Erythroblast (primary cell): ENCODE measurements around the gene NYAP1.
A peak's percentile ranks its signal among the peaks of the same experiment; 100 is the strongest.
"Not testable (repeated sequence)": the region's sequence is repeated elsewhere in the genome, so short reads cannot be mapped to it uniquely, and the experiment has no call there.

ENCODE experiments used
- DNase-seq, 2 experiments: peaks; one replicate each; lab custom pipeline; 2025; lab: John Stamatoyannopoulos, UW
- GATA1 ChIP-seq: IDR thresholded peaks from 2 replicates; pipeline ENCODE4 v1.6.1; 2011; ENCODE audit warnings: low read depth, mild to moderate bottlenecking, control low read depth, low read length, moderate library complexity
- POLR2A ChIP-seq: IDR thresholded peaks from 2 replicates; pipeline ENCODE4 v1.6.1; 2011; ENCODE audit warnings: mild to moderate bottlenecking, low read length

The NYAP1 gene

GRCh38 chr7:100493476-100494264 lies 9.9 kb downstream of the NYAP1 start:
- peak; percentile 81 to 82 for DNase-seq
- no peak for TF ChIP-seq POLR2A
- TF ChIP-seq GATA1 = no peak

DNA sequence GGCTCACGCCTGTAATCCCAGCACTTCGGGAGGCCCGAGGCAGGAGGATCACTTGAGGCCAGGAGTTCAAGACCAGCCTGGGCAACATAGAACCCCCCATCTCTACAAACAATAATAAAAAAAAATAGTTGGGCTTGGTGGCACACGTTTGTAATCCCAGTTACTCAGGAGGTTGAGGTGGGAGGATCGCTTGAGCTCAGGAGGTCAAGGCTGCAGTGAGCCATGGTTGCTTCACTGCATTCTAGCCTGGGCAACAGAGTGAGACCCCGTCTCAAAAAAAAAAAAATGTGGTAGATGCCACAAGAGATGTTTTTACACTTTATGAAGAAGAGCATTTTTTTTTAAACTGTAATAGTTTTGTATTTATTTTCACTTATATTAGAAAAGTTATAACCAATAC lies 12.8 kb downstream of the NYAP1 start:
- DNase-seq = no peak
- TF ChIP-seq GATA1 = no peak
- TF ChIP-seq POLR2A = no peak

DNA sequence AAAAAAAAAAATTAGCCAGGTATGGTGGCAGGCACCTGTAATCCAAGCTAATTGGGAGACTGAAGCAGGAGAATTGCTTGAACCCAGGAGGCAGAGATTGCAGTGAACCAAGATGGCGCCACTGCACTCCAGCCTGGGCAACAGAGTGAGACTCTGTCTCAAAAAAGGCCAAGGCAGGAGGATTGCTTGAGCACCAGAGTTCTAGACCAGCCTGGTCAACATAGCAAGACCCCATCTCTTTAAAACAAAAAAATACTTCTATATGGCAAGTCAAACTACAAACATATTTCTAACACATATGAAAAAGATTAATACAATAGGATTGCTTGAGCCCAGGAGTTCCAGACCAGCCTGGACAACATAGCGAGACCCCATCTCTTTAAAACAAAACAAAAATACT lies 17.0 kb downstream of the NYAP1 start:
- not testable (repeated sequence) for DNase-seq

GRCh38 chr7:100504031-100504430 lies 20.3 kb downstream of the NYAP1 start:
- DNase-seq = not testable (repeated sequence)

DNA sequence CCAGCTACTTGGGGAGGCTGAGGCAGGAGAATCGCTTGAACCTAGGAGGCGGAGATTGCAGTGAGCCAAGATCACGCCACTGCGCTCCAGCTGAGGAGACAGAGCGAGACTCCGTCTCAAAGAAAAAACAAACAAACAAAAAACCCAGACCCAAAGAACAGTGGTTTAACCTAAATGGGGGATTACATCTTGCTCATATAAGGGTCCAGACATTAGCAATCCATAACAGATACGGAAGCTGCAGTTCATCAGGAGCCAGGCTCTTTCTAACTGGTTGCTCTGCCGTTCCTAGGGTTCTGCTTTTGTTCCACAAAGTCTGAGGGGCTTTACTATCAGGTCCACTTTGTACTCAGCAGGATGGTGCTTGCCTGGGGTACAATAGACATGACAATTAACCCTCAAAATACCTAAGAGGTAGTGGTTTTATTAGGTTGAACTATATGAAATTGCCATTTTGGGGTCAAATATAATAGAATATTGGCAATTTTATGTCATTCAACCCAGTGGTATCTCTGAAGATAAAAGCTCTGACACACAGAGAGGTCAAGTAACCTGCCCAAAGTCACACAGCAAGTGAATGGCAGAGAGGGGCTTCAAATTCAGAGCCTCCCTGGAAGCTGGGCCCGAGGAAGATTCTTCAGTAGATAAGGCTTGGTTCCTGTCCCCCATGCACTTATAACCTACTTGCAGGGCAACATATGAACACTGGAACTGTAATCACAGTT lies 21.3 kb downstream of the NYAP1 start:
- DNase-seq = no peak
- TF ChIP-seq POLR2A (no peak), GATA1 (no peak)

GRCh38 chr7:100506356-100506923 lies 22.7 kb downstream of the NYAP1 start:
- no peak for TF ChIP-seq GATA1
- DNase-seq = peak; percentile 63 to 78

- TF ChIP-seq POLR2A (no peak), GATA1 (no peak)
- DNase-seq = no peak
Measured at GRCh38 chr7:100509231-100509630, 25.5 kb downstream of the NYAP1 start.

DNA sequence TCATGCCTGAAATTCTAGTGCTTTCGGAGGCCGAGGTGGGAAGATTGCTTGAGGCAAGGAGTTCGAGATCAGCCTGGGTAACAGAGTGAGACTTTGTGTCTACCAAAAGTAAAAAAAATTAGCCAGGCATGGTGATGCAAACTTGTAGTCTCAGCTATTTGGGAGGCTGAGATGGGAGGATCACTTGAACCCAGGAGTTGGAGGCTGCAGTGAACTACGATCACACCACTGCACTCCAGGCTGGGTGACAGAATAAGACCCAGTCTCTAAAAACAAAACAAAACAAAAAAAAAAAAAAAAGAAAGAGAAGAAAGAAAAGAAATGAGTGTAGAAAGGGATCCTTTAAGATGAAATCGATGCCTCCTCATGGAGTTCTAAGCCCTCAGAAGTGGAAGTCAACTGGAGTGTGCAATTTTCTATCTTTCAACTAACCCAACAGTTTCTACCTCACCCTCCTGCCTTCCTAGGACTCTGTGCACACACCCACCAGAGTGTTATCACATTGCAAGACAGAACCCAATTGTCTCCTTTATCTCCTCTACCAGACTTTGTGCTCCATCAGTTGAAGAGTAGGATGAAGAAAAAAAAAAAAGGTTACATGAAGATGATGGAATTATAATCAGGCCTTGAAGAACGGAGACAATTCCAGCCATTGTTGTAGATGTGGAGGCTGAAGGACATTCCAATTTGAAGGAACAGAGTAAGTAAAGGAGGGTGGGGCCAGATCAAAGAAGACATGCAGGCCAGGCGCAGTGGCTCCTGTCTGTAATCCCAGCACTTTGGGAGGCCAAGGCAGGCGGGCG lies 26.9 kb downstream of the NYAP1 start:
- TF ChIP-seq POLR2A (no peak), GATA1 (peak; percentile 77)
- peak; percentile 78 to 93 for DNase-seq

DNA sequence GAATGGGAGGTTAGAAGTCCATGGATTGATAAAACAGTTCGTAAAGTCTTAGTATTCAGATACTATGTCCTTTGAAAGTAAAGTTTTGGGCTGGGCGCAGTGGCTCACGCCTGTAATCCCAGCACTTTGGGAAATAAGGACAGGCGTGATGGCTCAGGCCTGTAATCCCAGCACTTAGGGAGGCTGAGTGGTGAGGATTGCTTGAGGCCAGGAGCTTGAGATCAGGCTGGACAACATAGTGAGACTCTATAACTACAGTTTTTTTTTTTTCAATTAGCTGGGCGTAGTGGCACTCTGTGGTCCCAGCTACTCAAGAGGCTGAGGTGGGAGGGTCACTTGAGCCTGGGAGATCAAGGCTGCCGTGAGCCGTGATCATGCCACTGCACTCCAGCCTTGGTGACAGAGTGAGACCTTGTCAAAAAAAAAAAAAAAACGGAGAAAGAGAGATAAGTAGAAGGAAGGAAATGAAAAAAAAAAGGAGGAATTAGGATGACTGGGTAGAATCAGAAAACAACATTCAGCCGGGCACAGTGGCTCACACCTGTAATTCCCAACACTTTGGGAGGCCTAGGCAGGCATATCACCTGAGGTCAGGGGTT lies 29.6 kb downstream of the NYAP1 start:
- TF ChIP-seq POLR2A = no peak
- no peak for TF ChIP-seq GATA1
- no peak for DNase-seq

DNA sequence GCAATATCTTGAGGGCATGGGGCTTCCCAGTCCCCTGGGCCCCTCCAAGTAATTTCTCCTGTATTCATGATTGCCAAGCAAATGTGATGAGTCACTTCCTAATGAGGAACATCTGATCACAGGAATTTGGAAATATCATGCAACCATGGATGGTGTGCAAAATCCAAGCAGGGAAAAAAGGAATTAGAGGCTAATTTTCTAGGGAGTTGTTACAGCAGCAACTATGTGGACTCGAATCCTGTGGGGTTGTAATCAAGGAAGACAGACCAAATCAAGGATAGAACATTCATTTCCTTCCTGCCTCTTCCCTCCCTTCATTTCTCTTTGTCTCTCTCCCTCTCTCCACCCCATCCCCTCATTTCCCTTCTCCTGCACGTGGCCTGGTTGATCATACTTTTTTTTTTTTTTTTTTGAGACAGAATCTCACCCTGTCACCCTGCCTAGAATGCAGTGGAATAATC lies 31.4 kb downstream of the NYAP1 start:
- TF ChIP-seq GATA1 = no peak
- TF ChIP-seq POLR2A = no peak
- DNase-seq = no peak

- peak; percentile 49 to 61 for DNase-seq
- TF ChIP-seq POLR2A (no peak), GATA1 (no peak)
Measured at GRCh38 chr7:100516135-100516812, 32.5 kb downstream of the NYAP1 start.

DNA sequence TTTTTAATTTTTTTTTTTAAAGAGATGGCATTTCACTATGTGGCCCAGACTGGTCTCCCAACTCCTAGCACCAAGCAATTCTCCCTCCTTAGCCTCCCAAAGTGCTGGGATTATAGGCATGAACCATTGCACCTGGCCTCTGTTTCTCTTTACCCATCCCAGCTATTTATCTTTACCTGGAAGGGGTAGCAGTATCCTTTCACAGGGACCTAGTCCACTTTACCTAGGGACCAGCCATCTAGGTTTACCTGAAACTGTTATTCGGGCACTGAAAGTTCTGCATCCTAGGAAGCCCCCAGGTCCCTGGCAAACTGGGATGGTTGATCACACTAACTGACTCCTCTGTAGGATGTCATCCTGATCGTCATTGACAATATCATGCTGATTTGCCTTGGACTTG lies 33.6 kb downstream of the NYAP1 start:
- DNase-seq = no peak
- no peak for TF ChIP-seq GATA1
- TF ChIP-seq POLR2A = no peak

- TF ChIP-seq GATA1 = no peak
- no peak for TF ChIP-seq POLR2A
- DNase-seq = no peak
Measured at GRCh38 chr7:100519580-100519979, 35.9 kb downstream of the NYAP1 start.
